GM21528 (cell line): ENCODE measurements around the gene CNTLN.

Experiments
- ATAC-seq: cut with Tn5 transposase; IDR thresholded peaks from one replicate; pipeline ENCODE4 v1.9.1; 2021; ENCODE audit warnings: mild to moderate bottlenecking, moderate library complexity; ENCODE audit not compliant: unreplicated experiment, low FRiP score

Gene CNTLN

GRCh38 chr9:17134396-17135294 lies at the start of gene CNTLN:
Gene CNTLN (plus strand): TSS chr9:17135040. CDS start chr9:17135066, 26 bp downstream.
- ATAC-seq = peak; percentile 68

GRCh38 chr9:17088566-17088965 lies 46.3 kb upstream of the CNTLN start:
- ATAC-seq = no peak

GRCh38 chr9:17090041-17090440 lies 44.8 kb upstream of the CNTLN start:
- ATAC-seq = no peak

GRCh38 chr9:17116400-17116837 lies 18.4 kb upstream of the CNTLN start:
- no peak for ATAC-seq

- ATAC-seq = no peak
Observed at GRCh38 chr9:17117372-17117771, 17.5 kb upstream of the CNTLN start.

- ATAC-seq = no peak
Observed at GRCh38 chr9:17120203-17120602, 14.6 kb upstream of the CNTLN start.

GRCh38 chr9:17121264-17121663 lies 13.6 kb upstream of the CNTLN start:
- ATAC-seq = no peak

GRCh38 chr9:17130291-17130690 lies 4.5 kb upstream of the CNTLN start:
- ATAC-seq = no peak

- no peak for ATAC-seq
Observed at GRCh38 chr9:17130725-17131124, 4.1 kb upstream of the CNTLN start.

- ATAC-seq = no peak
Observed at GRCh38 chr9:17131494-17131893, 3.3 kb upstream of the CNTLN start.

- peak; percentile 47 for ATAC-seq
Observed at GRCh38 chr9:17135295-17136160, 688 bp downstream of the CNTLN start.

GRCh38 chr9:17137566-17137965 lies 2.7 kb downstream of the CNTLN start:
- ATAC-seq = no peak

- ATAC-seq = no peak
Observed at GRCh38 chr9:17138503-17138902, 3.7 kb downstream of the CNTLN start.

- ATAC-seq = no peak
Observed at GRCh38 chr9:17140418-17140817, 5.6 kb downstream of the CNTLN start.

GRCh38 chr9:17148324-17148723 lies 13.5 kb downstream of the CNTLN start:
- ATAC-seq = no peak

GRCh38 chr9:17159469-17159868 lies 24.6 kb downstream of the CNTLN start:
- no peak for ATAC-seq

GRCh38 chr9:17160327-17160726 lies 25.5 kb downstream of the CNTLN start:
- no peak for ATAC-seq

- ATAC-seq = no peak
Observed at GRCh38 chr9:17165764-17166163, 30.9 kb downstream of the CNTLN start.

GRCh38 chr9:17166346-17166745 lies 31.5 kb downstream of the CNTLN start:
- no peak for ATAC-seq

GRCh38 chr9:17171309-17172094 lies 36.7 kb downstream of the CNTLN start:
- no peak for ATAC-seq
